HL-60 (cell line): ENCODE data around the gene FGD6.

Source experiments
- TF ChIP-seq, protein P1 (sequence below): IDR thresholded peaks from one replicate; pipeline ENCODE4 v1.5.1; 2011; ENCODE audit warnings: low read length, control low read depth, inconsistent platforms; ENCODE audit not compliant: insufficient read depth
- TF ChIP-seq, protein P2 (sequence below): IDR thresholded peaks from 2 replicates; pipeline ENCODE4 v1.6.1; 2012; ENCODE audit warnings: low read depth; ENCODE audit not compliant: insufficient replicate concordance

DNA sequence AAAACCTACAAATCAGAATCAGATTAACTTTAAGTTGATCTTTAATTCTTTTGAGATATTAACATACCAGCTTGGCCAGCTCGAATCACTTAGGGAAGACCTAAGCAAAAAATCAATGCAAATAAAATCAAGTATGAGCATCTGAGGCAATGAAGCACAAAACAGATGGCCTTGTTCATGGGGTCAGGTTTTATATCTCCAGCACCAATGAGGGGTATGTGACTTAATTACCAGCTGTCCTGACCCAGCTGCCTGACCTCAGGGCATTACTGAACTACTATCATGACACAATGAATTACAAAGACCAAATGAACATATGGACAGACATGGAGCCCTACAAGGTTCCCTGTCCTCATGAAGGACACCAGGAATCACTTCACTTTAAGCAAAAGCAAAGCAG is 70.5 kb downstream of the FGD6 start:
- TF ChIP-seq, protein P1, sequence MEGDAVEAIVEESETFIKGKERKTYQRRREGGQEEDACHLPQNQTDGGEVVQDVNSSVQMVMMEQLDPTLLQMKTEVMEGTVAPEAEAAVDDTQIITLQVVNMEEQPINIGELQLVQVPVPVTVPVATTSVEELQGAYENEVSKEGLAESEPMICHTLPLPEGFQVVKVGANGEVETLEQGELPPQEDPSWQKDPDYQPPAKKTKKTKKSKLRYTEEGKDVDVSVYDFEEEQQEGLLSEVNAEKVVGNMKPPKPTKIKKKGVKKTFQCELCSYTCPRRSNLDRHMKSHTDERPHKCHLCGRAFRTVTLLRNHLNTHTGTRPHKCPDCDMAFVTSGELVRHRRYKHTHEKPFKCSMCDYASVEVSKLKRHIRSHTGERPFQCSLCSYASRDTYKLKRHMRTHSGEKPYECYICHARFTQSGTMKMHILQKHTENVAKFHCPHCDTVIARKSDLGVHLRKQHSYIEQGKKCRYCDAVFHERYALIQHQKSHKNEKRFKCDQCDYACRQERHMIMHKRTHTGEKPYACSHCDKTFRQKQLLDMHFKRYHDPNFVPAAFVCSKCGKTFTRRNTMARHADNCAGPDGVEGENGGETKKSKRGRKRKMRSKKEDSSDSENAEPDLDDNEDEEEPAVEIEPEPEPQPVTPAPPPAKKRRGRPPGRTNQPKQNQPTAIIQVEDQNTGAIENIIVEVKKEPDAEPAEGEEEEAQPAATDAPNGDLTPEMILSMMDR, result no peak
- TF ChIP-seq, protein P2, sequence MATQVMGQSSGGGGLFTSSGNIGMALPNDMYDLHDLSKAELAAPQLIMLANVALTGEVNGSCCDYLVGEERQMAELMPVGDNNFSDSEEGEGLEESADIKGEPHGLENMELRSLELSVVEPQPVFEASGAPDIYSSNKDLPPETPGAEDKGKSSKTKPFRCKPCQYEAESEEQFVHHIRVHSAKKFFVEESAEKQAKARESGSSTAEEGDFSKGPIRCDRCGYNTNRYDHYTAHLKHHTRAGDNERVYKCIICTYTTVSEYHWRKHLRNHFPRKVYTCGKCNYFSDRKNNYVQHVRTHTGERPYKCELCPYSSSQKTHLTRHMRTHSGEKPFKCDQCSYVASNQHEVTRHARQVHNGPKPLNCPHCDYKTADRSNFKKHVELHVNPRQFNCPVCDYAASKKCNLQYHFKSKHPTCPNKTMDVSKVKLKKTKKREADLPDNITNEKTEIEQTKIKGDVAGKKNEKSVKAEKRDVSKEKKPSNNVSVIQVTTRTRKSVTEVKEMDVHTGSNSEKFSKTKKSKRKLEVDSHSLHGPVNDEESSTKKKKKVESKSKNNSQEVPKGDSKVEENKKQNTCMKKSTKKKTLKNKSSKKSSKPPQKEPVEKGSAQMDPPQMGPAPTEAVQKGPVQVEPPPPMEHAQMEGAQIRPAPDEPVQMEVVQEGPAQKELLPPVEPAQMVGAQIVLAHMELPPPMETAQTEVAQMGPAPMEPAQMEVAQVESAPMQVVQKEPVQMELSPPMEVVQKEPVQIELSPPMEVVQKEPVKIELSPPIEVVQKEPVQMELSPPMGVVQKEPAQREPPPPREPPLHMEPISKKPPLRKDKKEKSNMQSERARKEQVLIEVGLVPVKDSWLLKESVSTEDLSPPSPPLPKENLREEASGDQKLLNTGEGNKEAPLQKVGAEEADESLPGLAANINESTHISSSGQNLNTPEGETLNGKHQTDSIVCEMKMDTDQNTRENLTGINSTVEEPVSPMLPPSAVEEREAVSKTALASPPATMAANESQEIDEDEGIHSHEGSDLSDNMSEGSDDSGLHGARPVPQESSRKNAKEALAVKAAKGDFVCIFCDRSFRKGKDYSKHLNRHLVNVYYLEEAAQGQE, result no peak
